Measurements from ENCODE around the gene CPED1.

Gene CPED1

GRCh38 chr7:121261207-121261884, 272.8 kb downstream of the CPED1 start:
- Histone ChIP-seq H3K27me3 (ENCODE audit: insufficient read depth, low read length) (no peaks in the 10 kb centered on the region), H3K36me3 (ENCODE audit: insufficient read depth, low read length) (no peaks in the 10 kb centered on the region), H3K9me3 (ENCODE audit: low read length) (no peaks in the 10 kb centered on the region), H3K4me3 (ENCODE audit: low read length) (no peak overlapping the region), H2AFZ (ENCODE audit: low read depth, low read length) (no peak overlapping the region), H3K4me1 (ENCODE audit: insufficient read depth, low read length) (no peaks in the 10 kb centered on the region)

- Histone ChIP-seq H3K36me3 (ENCODE audit: insufficient read depth, low read length) (no peaks in the 10 kb centered on the region), H3K4me3 (ENCODE audit: low read length) (no peak overlapping the region), H3K27me3 (ENCODE audit: insufficient read depth, low read length) (no peaks in the 10 kb centered on the region), H3K4me1 (ENCODE audit: insufficient read depth, low read length) (no peaks in the 10 kb centered on the region), H2AFZ (ENCODE audit: low read depth, low read length) (no peak overlapping the region), H3K9me3 (ENCODE audit: low read length) (no peaks in the 10 kb centered on the region)
Measured at GRCh38 chr7:121262221-121262620, 273.7 kb downstream of the CPED1 start.

DNA sequence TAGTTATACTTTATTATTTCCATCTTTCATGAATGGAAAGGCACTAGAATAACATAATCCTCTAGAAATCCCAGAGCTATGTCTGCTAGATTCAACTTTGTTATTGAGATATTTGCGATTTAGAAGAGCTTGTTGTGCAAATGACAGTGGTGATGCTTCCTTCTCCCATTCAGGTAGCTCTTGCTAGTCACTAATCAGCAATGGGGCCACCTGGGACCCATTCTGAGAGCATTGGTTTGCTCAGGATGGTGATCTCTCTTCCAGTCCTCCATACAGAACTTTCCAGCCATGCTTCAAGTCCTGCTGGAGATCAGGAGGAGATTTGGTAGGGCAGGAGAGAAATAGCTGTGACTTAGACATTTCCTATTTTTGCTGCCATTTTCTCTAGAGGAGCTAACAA, 274.5 kb downstream of the CPED1 start:
- no peaks in the 10 kb centered on the region for H3K9me3 ChIP-seq (ENCODE audit: low read length)
- no peaks in the 10 kb centered on the region for H3K4me1 ChIP-seq (ENCODE audit: insufficient read depth, low read length)
- no peak overlapping the region for H3K4me3 ChIP-seq (ENCODE audit: low read length)
- no peaks in the 10 kb centered on the region for H3K36me3 ChIP-seq (ENCODE audit: insufficient read depth, low read length)
- no peak overlapping the region for H2AFZ ChIP-seq (ENCODE audit: low read depth, low read length)
- no peaks in the 10 kb centered on the region for H3K27me3 ChIP-seq (ENCODE audit: insufficient read depth, low read length)

GRCh38 chr7:121266307-121266894, 277.9 kb downstream of the CPED1 start:
- no peaks in the 10 kb centered on the region for H3K36me3 ChIP-seq (ENCODE audit: insufficient read depth, low read length)
- no peaks in the 10 kb centered on the region for H3K27me3 ChIP-seq (ENCODE audit: insufficient read depth, low read length)
- no peak overlapping the region for H3K4me3 ChIP-seq (ENCODE audit: low read length)
- no peak overlapping the region for H2AFZ ChIP-seq (ENCODE audit: low read depth, low read length)
- H3K4me1 ChIP-seq (ENCODE audit: insufficient read depth, low read length): no peaks in the 10 kb centered on the region
- H3K9me3 ChIP-seq (ENCODE audit: low read length): no peaks in the 10 kb centered on the region

DNA sequence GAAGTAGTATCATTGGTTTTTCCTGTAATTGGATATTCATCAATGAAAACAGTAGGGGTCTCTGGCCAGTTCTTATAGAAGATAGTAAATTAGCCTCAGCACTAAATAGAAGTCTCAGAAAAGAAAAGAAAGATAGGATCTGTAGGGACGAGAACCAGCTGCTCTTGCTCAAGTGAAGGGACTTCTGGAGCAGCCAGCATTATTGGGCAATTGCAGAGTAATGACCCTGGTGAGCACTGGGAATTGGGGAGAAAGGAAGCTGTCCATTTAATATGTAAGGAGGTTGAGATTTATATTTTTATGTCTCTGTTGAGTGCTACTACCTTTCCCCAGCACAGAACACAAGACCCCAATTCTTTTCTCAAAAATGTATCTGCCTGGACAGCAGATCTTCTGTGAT, 279.1 kb downstream of the CPED1 start:
- H3K36me3 ChIP-seq (ENCODE audit: insufficient read depth, low read length): no peaks in the 10 kb centered on the region
- no peaks in the 10 kb centered on the region for H3K4me1 ChIP-seq (ENCODE audit: insufficient read depth, low read length)
- H3K27me3 ChIP-seq (ENCODE audit: insufficient read depth, low read length): no peaks in the 10 kb centered on the region
- H2AFZ ChIP-seq (ENCODE audit: low read depth, low read length): no peak overlapping the region
- H3K4me3 ChIP-seq (ENCODE audit: low read length): no peak overlapping the region
- no peaks in the 10 kb centered on the region for H3K9me3 ChIP-seq (ENCODE audit: low read length)

GRCh38 chr7:121269798-121270197, 281.3 kb downstream of the CPED1 start:
- H3K4me1 ChIP-seq (ENCODE audit: insufficient read depth, low read length): no peaks in the 10 kb centered on the region
- no peak overlapping the region for H2AFZ ChIP-seq (ENCODE audit: low read depth, low read length)
- no peaks in the 10 kb centered on the region for H3K36me3 ChIP-seq (ENCODE audit: insufficient read depth, low read length)
- no peaks in the 10 kb centered on the region for H3K27me3 ChIP-seq (ENCODE audit: insufficient read depth, low read length)
- H3K9me3 ChIP-seq (ENCODE audit: low read length): no peaks in the 10 kb centered on the region
- H3K4me3 ChIP-seq (ENCODE audit: low read length): no peak overlapping the region

DNA sequence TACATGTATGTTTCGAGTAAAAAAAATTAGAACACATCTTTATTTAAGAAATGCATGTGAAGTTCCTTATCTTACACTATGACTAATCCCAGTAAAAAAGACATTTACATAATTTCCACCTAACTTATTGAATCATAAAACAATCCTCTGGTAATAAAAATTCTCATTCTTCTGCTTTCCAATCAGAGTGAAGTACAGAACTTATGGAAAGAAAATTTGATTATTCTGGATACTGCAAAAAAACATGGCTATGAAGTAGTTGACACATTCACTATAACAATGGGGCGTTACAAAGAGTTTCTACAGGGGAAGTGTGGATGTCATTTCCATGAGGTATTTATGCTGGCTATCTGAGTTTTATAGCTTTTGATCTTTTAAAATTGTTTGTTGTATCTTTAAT, 282.6 kb downstream of the CPED1 start:
- no peak overlapping the region for H2AFZ ChIP-seq (ENCODE audit: low read depth, low read length)
- no peak overlapping the region for H3K4me3 ChIP-seq (ENCODE audit: low read length)
- no peaks in the 10 kb centered on the region for H3K36me3 ChIP-seq (ENCODE audit: insufficient read depth, low read length)
- H3K9me3 ChIP-seq (ENCODE audit: low read length): no peaks in the 10 kb centered on the region
- H3K4me1 ChIP-seq (ENCODE audit: insufficient read depth, low read length): no peaks in the 10 kb centered on the region
- H3K27me3 ChIP-seq (ENCODE audit: insufficient read depth, low read length): no peaks in the 10 kb centered on the region

DNA sequence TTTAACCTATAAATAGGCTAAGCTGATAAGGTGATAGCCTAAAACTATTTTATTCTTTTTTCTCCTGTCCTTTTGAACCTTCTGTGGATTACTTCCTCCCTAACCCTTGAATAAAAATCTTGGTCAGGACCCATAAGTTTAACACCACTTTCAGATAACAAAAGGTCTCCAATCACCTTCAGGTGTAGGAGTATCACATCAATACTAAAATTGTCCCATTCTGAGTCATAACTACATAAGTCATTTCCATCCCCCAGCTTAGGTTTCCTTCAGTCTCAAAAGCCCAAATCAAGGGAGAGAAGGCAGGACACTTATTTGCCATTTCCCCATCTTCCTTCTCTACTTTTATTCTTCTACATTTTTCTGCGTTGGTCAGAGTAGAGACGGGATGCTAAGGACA, 283.4 kb downstream of the CPED1 start:
- H3K4me1 ChIP-seq (ENCODE audit: insufficient read depth, low read length): no peaks in the 10 kb centered on the region
- no peaks in the 10 kb centered on the region for H3K9me3 ChIP-seq (ENCODE audit: low read length)
- H3K36me3 ChIP-seq (ENCODE audit: insufficient read depth, low read length): no peaks in the 10 kb centered on the region
- H3K27me3 ChIP-seq (ENCODE audit: insufficient read depth, low read length): no peaks in the 10 kb centered on the region
- no peak overlapping the region for H3K4me3 ChIP-seq (ENCODE audit: low read length)
- H2AFZ ChIP-seq (ENCODE audit: low read depth, low read length): no peak overlapping the region

- Histone ChIP-seq H3K4me3 (ENCODE audit: low read length) (no peak overlapping the region), H3K27me3 (ENCODE audit: insufficient read depth, low read length) (no peaks in the 10 kb centered on the region), H3K36me3 (ENCODE audit: insufficient read depth, low read length) (no peaks in the 10 kb centered on the region), H2AFZ (ENCODE audit: low read depth, low read length) (no peak overlapping the region), H3K4me1 (ENCODE audit: insufficient read depth, low read length) (no peaks in the 10 kb centered on the region), H3K9me3 (ENCODE audit: low read length) (no peaks in the 10 kb centered on the region)
Measured at GRCh38 chr7:121272676-121273075, 284.2 kb downstream of the CPED1 start.

DNA sequence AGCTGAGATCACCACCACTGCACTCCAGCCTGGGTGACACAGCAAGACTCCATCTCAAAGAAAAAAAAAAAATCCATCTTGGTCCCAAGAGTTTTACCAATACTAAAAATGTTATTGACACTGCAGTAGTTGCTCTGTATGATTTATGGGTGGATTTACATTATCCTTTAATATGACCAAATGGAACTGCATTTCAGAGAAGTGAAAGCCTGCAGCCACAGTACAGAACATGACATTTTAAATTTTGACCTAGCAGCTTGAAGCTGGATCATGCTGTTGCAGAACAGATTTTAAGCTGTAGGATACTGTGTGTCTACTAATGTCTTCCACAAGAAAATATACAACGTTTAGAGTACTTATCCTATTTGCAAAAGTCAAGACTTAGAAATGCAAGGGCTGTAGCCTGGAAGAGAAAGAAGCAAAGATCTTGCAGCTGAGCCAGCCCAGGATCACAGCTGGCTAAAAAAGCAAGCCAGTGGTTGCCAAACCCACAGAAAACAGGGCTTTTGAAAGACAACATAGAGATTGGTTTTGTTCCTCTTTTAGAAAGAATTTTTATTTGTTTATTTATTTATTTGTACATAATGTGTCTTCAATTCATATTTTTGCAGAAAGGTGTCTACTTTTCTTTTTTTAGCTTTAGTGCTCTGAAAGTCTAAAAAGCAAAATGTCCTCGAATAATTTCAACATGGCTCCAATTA, 285.1 kb downstream of the CPED1 start:
- Histone ChIP-seq H2AFZ (ENCODE audit: low read depth, low read length) (no peak overlapping the region), H3K4me3 (ENCODE audit: low read length) (no peak overlapping the region), H3K4me1 (ENCODE audit: insufficient read depth, low read length) (no peaks in the 10 kb centered on the region), H3K27me3 (ENCODE audit: insufficient read depth, low read length) (no peaks in the 10 kb centered on the region), H3K36me3 (ENCODE audit: insufficient read depth, low read length) (no peaks in the 10 kb centered on the region), H3K9me3 (ENCODE audit: low read length) (no peaks in the 10 kb centered on the region)

DNA sequence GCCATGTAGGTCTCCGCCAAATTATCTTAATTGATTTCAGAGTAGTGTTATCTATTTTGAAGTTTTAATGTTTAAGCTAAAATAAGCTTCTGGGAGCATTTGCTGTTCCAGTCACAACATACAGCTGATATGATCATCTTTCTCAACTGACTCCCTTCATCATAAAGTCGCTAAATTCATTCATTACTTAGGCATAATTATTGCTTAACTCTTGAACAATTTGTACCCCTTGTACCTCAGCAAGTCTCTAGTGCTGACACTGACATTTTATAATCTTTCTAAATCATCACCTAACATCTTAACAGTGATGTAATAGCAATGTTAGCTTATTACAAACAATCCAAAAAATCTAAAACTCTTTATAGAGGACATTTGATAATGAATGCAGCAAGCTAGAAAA, 286.0 kb downstream of the CPED1 start:
- H3K27me3 ChIP-seq (ENCODE audit: insufficient read depth, low read length): no peaks in the 10 kb centered on the region
- no peaks in the 10 kb centered on the region for H3K36me3 ChIP-seq (ENCODE audit: insufficient read depth, low read length)
- H3K4me3 ChIP-seq (ENCODE audit: low read length): no peak overlapping the region
- H3K4me1 ChIP-seq (ENCODE audit: insufficient read depth, low read length): no peaks in the 10 kb centered on the region
- no peaks in the 10 kb centered on the region for H3K9me3 ChIP-seq (ENCODE audit: low read length)
- H2AFZ ChIP-seq (ENCODE audit: low read depth, low read length): no peak overlapping the region

- Histone ChIP-seq H2AFZ (ENCODE audit: low read depth, low read length) (no peak overlapping the region), H3K36me3 (ENCODE audit: insufficient read depth, low read length) (no peaks in the 10 kb centered on the region), H3K9me3 (ENCODE audit: low read length) (no peaks in the 10 kb centered on the region), H3K4me1 (ENCODE audit: insufficient read depth, low read length) (no peaks in the 10 kb centered on the region), H3K4me3 (ENCODE audit: low read length) (no peak overlapping the region), H3K27me3 (ENCODE audit: insufficient read depth, low read length) (no peaks in the 10 kb centered on the region)
Measured at GRCh38 chr7:121275204-121275603, 286.7 kb downstream of the CPED1 start.

GRCh38 chr7:121276313-121276712, 287.8 kb downstream of the CPED1 start:
- no peaks in the 10 kb centered on the region for H3K4me1 ChIP-seq (ENCODE audit: insufficient read depth, low read length)
- H3K27me3 ChIP-seq (ENCODE audit: insufficient read depth, low read length): no peaks in the 10 kb centered on the region
- H3K36me3 ChIP-seq (ENCODE audit: insufficient read depth, low read length): no peaks in the 10 kb centered on the region
- H3K9me3 ChIP-seq (ENCODE audit: low read length): no peaks in the 10 kb centered on the region
- H2AFZ ChIP-seq (ENCODE audit: low read depth, low read length): no peak overlapping the region
- no peak overlapping the region for H3K4me3 ChIP-seq (ENCODE audit: low read length)

Measured in neuron (in vitro differentiated cells).